HG03066 (cell line): ENCODE data around the gene ERC2.

Experiments
- ATAC-seq: cut with Tn5 transposase; IDR thresholded peaks from one replicate; pipeline ENCODE4 v1.9.1; 2021; ENCODE audit warnings: low read depth; ENCODE audit not compliant: unreplicated experiment

Gene ERC2

GRCh38 chr3:55818485-55818884, 649.8 kb downstream of the ERC2 start:
- ATAC-seq: no peak

DNA sequence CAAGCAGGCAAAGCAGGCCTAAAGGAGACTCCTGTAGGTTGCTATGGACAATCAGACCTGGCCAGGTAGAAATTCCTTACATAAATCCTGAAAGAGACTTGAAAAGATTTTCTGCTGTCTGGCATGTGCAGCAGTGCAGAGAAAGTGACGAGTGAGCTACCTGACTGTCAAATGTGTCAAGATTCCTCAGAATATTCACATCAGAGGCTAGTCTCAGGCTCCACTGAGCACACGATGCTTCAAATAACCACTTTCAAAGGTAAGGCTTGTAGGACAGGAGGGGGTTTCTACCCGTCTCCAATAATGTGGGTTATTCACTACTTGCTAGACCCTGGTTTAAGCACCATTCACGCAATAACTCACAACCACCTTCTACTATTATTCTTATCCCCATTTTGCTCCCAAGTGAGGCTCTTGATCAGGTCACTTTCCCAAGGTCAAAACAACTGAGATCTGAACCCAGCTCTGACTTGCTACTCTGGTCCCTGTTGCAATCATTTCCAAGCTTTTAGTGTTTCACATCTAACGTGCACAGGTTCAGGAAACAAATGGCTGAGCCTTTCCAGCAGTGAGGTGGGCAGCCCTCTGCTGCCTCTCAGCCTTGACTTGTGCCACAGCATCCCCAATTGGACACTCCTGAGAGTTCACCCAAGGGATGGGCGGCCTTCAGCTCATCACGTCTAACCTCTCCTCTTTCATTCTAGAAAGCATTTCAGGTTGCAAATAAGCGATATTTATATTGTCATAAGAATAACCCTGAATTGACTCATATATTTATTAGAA, 651.3 kb downstream of the ERC2 start:
- ATAC-seq: no peak

GRCh38 chr3:55815262-55815661, 653.0 kb downstream of the ERC2 start:
- ATAC-seq: no peak

GRCh38 chr3:55813268-55814097, 654.8 kb downstream of the ERC2 start:
- no peak for ATAC-seq

GRCh38 chr3:55812394-55813013, 655.8 kb downstream of the ERC2 start:
- no peak for ATAC-seq

DNA sequence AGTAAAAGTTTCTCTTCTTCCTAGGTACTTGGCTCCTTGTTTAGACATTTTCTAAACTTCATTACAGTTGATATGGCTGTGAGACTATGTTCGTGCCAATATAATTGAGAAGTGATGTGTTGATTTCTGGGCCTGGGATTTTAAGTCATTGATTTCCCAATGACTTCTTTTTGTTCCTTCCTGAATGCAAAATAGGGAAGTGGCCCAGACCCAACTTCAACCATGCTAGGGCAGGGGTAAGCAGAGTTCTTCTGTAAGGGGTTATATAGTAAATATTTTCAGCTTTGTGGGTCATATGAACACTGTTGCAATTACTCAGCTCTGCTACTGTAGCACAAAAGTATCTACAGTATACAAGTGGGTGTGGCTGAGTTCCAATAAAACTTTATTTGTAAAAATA, 661.1 kb downstream of the ERC2 start:
- no peak for ATAC-seq

DNA sequence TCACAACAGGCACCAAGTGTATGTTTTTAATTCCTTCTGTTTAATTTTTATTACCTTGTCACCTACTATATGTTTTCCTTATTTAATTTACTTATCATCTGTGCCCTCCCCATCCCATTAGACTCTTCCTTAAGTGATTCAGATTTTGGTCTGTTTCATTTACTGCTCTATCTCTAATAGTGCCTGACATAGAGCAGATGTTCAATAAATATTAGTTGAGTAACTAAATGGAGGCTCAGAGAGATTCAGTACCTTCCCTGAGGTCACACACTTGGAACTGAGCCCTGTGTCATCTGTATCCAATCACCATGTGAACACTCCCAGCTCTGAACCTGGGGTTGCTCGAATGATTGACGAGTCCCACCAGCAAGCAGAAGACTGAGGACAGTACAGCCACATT, 663.1 kb downstream of the ERC2 start:
- no peak for ATAC-seq

- ATAC-seq: no peak
These were observed 663.8 kb downstream of the ERC2 start for GRCh38 chr3:55804170-55805095.

DNA sequence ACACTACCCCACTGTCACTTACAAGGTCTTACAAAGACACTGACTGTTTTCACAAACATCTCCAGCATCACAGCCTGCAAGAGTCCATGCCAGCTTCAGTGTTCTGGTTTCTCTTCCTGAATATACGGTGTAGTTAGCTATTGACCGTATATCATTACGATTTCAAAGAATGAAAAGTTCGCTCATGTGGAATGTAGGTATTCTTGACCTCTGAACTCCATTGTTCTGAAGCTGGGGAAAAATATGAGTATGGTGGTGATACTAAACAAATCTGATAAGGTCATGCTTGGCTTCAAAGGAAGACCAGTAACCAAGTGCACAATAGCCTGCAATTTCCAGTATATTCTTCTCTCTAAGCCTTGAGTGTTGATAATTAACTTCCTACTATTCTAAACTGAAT, 665.5 kb downstream of the ERC2 start:
- ATAC-seq: no peak

GRCh38 chr3:55801676-55802075, 666.6 kb downstream of the ERC2 start:
- no peak for ATAC-seq

GRCh38 chr3:55801068-55801467, 667.2 kb downstream of the ERC2 start:
- ATAC-seq: no peak

DNA sequence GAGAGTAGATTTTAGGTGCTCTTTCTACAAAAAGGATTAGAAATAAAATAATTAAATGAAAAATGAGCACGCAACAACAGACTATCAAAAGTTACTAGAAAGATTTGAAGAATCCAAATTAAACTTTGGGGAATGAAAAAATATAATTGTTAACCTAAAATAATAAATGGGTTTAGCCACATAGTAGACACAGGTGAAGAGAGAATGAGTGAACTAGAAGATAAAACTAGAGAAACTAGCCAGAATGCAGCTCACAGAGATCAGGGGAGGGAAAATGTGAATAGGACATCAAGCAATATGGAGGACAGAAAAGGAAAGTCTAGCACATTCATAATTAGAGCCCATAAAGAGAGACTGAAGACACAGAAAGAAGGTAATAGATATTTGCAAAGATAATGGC, 670.5 kb downstream of the ERC2 start:
- ATAC-seq: no peak

DNA sequence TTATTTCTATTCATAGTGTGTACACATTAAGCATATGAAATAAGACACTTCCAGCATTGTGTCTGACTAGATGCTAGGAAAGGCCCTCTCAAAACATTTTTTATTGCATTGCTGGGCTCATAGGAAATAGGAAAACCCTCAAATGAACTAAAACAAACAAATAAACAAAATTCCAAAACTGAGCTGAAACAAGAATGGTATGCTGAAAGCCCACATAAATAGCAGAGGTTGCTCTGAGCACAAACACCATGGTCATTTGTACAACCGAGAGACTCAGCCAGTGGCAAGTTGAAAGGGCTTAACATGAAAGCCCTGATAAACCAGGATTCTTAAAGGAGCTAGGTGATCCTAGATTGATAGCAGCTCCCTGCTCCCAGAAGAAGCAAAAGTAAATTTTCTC, 671.2 kb downstream of the ERC2 start:
- ATAC-seq: no peak

- no peak for ATAC-seq
These were observed 671.7 kb downstream of the ERC2 start for GRCh38 chr3:55796533-55796932.

GRCh38 chr3:55795746-55796145, 672.5 kb downstream of the ERC2 start:
- ATAC-seq: no peak

DNA sequence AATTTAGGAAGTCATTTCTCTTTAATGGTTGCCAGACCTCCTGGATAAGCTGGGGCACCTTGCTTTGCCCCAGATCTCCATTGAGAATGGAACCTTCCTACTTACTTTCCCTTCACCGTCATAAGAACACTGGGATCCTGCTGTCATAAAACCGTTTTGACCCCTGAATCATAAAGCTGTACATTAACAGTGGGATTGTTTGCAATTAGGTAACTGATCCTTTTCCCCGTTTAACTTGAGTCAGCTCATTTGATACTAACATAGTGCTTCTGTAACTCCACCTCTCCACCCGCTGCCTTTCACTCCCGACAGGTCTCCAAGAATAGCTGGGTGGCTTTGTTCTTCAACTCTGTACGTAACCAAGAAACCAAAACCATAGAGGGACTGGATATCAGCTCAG, 673.0 kb downstream of the ERC2 start:
- ATAC-seq: no peak

DNA sequence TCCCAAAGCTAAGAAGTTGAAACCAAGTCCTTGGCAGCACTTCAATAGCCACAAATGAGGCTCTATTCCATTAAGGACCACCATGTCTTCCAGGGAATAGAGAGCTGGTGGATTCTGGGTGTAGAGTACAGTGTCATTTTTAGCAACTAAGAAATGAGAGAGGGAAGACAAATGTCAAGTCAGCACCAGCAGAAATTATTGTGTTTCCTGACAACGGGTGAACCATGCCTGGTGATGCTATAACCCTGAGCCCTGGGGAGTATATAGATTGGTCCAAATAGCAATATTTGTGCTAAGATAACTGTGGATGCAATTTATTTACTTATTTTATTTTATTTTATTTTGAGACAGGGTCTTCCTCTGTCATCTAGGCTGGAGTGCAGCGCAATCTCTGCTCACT, 675.5 kb downstream of the ERC2 start:
- no peak for ATAC-seq

DNA sequence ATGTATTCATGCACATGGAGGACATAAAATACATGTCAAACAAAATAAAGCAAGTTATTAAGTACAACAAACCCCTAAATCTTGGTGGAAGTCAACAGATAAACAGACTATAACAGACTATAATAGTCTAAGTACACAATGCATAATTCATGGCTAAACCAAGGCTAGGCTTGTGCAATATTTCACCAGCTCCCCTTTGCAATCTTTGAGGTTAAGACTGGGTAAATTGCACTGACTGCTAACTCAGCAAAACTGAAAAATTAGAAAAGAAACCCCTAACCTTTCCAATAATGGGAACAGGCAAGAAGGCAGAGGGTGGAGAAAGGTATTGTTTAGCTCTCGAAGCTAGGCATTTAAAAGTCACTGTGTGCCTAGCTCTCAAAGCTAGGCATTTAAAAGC, 676.3 kb downstream of the ERC2 start:
- no peak for ATAC-seq

- ATAC-seq: no peak
These were observed 677.5 kb downstream of the ERC2 start for GRCh38 chr3:55790596-55791350.

- ATAC-seq: no peak
These were observed 678.8 kb downstream of the ERC2 start for GRCh38 chr3:55789516-55789915.
